Measurements from ENCODE around the gene CAD.

GRCh38 chr2:27189989-27190388 lies 27.2 kb upstream of the CAD start:
- TF ChIP-seq POLR2A (IDR thresholded peaks at IDR 0.05; ENCODE audit: low read depth, low read length) = no peak
- no peak for TF ChIP-seq CTCF (conservative IDR thresholded peaks at IDR 0.05; ENCODE audit: low read depth, low read length)
- TF ChIP-seq SMC3 (IDR thresholded peaks at IDR 0.05; ENCODE audit: low read depth, low read length) = no peak
- TF ChIP-seq FOS (IDR thresholded peaks at IDR 0.05; ENCODE audit: low read depth, low read length) = no peak
- TF ChIP-seq ELK1 (IDR thresholded peaks at IDR 0.05; ENCODE audit: borderline replicate concordance, low read depth, low read length) = no peak
- TF ChIP-seq RCOR1 (IDR thresholded peaks at IDR 0.05; ENCODE audit: insufficient replicate concordance, low read length) = no peak
- TF ChIP-seq USF2 (IDR thresholded peaks at IDR 0.05; ENCODE audit: low read depth, low read length) = no peak
- no peak for TF ChIP-seq MXI1 (IDR thresholded peaks at IDR 0.05; ENCODE audit: borderline replicate concordance, low read depth, low read length)
- TF ChIP-seq BHLHE40 (IDR thresholded peaks at IDR 0.05; ENCODE audit: low read depth, low read length) = no peak
- TF ChIP-seq CEBPB (IDR thresholded peaks at IDR 0.05; ENCODE audit: low read depth, low read length) = no peak
- TF ChIP-seq MAFK (IDR thresholded peaks at IDR 0.05; ENCODE audit: low read depth, low read length) = no peak

Data from IMR-90 (cell line).